GM13977 (cell line): ENCODE measurements around the gene CTNND2.

Source experiments
- DNase-seq: peaks from one replicate; pipeline ENCODE4 v3.0.0; 2012; ENCODE audit warnings: low spot score
- CTCF ChIP-seq: IDR thresholded peaks from 2 replicates; pipeline ENCODE4 v1.5.1; 2012; ENCODE audit warnings: mild to moderate bottlenecking, control low read depth; ENCODE audit not compliant: insufficient read depth; ENCODE audit errors: extremely low read depth, missing control alignments
- in situ Hi-C: fragments of 300-500 bp; cut with MboI; formaldehyde crosslinking; loops from one replicate; pipeline ENCODE4 v1.12.0; 2022; ENCODE audit warnings: low sequenced_read_pairs, low pct_unique_long_range_greater_than_20kb, mixed read lengths, inconsistent platforms; ENCODE audit not compliant: unreplicated experiment

Gene CTNND2

GRCh38 chr5:11502783-11503182, 401.5 kb downstream of the CTNND2 start:
- in situ Hi-C loops, result no loop called here
- no peak for TF ChIP-seq CTCF

DNA sequence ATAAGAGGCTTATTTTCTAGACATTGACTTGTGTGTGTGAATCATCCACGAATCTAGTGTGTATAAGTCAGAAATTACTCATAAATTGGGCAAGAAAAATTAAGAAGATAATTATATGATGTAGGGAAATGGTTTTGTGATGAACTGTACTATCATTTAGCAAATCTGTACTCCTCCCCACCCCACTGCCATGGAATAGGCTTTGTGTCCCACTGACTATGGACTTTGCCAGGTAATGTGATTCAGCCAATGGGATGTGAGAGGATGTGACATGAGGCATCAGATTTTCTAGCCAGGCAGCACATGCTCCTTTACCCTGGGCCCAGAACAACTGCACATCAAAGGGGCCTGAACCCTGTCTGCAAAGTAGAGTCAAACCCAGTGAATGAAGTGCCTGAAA, 406.6 kb downstream of the CTNND2 start:
- no peak for TF ChIP-seq CTCF
- DNase-seq, result no peak
- in situ Hi-C loops, result no loop called here

More at GRCh38 chr5:11502783-11503182, 401.5 kb downstream of the CTNND2 start:
- no peak for DNase-seq

DNA sequence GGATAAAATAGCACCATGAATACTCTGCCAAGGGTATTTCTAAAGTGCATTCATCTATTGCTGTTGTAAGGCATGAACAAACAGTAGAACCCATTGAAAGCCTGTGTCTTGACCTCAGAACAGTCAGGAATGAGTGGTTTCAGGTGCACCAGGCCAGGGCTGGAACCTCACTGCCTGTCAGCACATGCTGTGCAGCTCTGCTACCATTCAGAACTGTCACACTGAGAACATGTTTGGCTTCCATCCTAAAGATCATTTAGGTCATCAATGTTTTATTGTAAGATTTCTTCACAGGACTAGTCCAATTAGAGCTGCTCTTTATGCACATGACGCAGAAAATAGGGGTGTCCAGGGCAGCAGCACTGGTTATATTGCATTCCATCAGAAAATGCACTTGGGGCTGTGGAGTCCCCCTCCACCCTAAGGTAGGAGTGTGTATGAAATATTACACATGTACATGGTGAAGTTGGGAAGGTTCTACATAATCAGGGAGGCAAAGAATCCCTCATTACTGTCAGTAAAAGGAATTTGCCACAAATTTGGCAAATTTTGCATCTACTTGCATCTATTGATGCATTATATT, 408.0 kb downstream of the CTNND2 start:
- in situ Hi-C loops, result no loop called here
- no peak for DNase-seq
- TF ChIP-seq CTCF, result no peak

- peak; percentile 20 for TF ChIP-seq CTCF
- in situ Hi-C loops, result no loop called here
- DNase-seq, result no peak
Measured at GRCh38 chr5:11494340-11494739, 409.9 kb downstream of the CTNND2 start.

GRCh38 chr5:11491404-11492075, 412.7 kb downstream of the CTNND2 start:
- no peak for TF ChIP-seq CTCF
- in situ Hi-C loops, result no loop called here
- no peak for DNase-seq

- no peak for DNase-seq
- in situ Hi-C loops, result no loop called here
- no peak for TF ChIP-seq CTCF
Measured at GRCh38 chr5:11483630-11484029, 420.6 kb downstream of the CTNND2 start.
